GM19240 (cell line): ENCODE measurements around the gene ANO8.
"Not testable (repeated sequence)": the region's sequence is repeated elsewhere in the genome, so short reads cannot be mapped to it uniquely, and the experiment has no call there.

ENCODE experiments used
- DNase-seq: peaks from one replicate; pipeline ENCODE4 v3.0.0; 2011; ENCODE audit warnings: low spot score; ENCODE audit not compliant: insufficient read length

Gene ANO8

DNA sequence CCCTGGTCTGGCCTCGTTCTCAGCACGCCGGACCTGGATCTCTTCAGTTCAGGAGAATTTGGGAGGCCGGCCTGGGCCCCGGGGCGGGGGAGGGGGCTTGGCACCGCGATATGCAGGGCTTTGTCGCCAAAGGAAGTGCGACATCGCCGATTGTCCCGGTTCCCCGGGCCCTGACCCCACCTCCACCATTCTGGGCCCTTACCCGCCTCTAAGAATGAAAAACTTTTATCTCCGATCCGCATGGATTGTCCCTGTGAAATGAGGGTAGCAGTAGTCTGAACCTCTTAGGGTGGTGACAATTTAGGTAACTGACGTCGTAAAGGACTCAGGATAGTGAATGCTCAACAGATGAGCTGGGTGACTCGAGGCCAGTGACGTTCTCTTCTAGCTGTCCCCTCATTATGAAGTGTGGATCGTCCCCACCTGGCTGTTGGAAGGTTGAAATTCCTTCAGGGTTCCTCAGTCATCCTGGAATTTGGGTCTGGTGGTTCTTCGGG lies 24.6 kb downstream of the ANO8 start:
- no peak for DNase-seq

DNA sequence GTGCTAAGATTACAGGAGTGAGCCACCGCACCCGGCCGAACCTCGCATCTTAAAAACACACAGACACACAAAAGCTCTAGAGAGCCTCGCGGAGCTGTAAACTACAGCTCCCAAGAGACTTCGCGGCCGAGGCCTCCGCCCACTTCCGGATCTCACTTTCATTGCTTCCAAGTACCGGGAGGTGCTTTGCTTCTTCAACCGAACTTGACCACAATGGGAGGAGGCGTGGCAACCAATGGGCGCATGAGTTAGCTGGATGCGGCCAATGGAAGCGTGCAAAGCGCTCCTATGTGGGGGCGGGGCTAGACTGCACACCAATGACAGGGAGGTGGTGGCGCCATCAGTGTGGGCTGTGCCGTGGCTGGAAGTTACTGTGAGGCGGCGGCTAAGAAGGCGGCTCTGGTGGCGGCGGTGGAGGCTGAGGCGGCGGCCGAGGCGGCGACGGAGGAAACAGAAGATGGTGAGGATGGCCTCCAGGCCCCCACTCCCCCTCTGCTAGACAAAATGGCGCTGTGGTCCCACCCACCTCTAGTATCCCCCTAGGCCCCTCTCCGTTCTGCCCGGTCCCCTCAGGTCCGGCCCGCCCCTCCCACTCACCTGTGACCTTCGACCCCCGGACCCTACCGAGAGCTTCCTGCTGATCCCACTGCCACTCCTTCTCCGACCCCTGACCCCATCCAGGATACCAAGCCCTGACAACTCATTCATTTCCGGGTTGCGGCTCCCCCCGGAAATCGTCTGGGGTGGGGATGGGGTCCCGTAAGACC lies 25.3 kb downstream of the ANO8 start, which contains the start of gene DDA1:
Gene DDA1, plus strand, starts transcription at position 366 of the 767 bp plus-strand sequence. Its CDS starts 92 bp downstream, at position 458.
- peak; percentile 97 for DNase-seq

DNA sequence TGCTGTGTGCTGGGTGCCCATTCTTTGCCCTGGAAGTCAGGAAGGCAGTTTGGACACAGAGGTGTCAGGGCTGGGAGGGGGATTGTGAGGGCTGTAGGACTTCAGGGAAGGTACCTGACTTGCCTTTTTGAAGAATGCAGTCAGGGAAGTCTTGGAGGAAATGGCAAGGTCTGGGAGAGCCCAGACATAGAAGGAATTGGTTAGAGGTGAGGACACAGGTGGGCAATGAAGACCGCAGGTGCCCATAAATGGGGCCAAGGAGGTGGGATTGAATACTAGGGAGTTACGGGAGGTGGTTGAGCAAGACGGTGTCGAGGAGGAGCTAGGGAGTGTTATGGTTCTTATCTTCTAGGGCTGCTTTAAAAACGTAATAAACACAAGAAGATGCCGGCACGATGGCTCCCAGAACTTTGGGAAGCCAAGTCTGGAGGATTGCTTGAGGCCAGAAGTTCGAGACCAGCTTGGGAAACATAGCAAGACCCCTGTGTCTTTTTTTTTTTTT lies 26.7 kb downstream of the ANO8 start:
- DNase-seq: no peak

GRCh38 chr19:17306285-17306714 lies 28.4 kb downstream of the ANO8 start:
- no peak for DNase-seq

DNA sequence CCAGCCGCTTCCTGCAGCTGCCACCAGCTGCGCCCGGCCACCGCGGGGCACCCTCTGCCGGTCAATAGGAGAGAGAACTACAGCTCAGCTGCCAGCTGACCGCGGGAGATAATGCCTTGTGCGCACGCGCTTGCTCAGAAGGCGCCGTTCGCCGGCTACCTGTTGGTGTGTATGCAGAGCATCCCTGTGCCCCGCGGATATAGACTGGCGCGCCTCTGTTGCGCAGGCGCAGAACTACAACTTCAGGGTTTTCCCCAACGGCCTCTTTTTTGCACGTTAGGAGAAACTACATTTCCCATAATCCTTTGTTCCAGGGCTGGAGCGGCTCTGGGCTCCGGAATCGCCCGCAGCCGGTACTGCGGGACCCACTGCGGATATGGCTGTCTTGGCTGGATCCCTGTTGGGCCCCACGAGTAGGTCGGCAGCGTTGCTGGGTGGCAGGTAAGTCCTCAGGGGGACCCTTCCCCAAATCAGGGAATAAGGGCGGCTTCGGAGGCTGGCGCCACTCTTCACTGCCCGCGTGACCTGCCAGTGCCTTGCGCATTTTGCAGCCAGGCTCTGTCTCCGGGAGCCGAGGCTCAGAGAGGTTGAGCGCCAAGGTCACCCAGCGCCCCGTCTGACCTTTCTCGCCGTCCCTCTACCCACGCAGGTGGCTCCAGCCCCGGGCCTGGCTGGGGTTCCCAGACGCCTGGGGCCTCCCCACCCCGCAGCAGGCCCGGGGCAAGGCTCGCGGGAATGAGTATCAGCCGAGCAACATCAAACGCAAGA lies 29.0 kb downstream of the ANO8 start, which contains the start of gene MRPL34:
Gene MRPL34, plus strand, starts transcription at position 356 of the 768 bp plus-strand sequence. Its CDS starts 21 bp downstream, at position 377.
- peak; percentile 81 for DNase-seq

GRCh38 chr19:17305216-17305516 lies 29.5 kb downstream of the ANO8 start:
- DNase-seq: no peak

- DNase-seq: no peak
These were observed 30.1 kb downstream of the ANO8 start for GRCh38 chr19:17304386-17305215.

DNA sequence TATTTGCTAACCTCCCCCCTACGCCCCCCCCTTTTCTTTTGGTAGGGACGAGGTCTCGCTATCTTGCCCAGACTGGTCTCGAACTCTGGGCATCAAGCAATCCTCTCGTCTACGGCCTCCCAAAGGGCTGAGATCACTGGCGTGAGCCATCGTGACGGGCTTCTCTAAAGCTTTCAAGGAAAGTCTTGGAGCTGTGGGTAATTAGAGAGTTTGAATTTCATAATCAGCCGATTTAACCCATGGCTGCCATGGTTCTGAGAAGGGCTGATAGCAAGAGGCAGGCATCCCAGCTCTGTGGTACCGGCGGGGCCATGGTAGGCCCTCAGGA lies 30.8 kb downstream of the ANO8 start:
- no peak for DNase-seq

DNA sequence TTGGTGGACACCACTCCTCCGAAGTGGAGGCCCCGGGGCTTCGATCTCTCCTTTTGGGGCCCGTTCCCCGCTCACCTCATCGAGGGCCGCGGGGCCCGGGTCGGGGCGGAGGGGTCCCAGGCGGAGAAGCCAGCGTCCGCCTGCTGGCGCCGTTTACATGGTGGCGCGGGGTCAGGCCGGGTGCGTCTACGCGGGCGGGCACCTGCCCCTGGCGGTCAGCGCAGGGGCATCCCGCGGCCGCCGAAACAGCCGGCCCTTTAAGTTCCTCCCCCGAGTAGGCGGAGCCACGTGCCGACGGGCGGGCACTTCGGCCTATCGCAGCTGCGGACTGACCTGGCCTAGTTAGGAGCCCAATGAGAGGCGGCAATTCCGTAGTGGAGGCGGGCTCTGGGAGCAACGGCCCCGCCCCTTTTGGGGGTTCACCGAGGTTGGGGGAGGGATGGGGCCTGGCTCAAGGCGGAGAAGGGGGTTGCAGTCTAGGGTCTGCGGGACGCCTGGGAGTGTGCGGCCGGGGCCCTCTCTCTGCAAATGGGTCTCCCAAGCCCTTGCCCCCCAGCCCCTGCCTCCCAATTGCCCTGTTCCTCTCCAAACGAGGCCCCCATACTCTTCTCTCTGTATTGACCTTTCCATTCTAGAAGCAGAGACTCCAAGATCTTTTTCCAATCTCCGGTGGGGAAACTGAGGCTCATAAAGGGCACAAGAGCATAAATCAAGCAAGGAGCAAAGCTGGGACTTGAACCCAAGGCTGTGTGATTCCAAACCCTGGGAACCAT lies 31.3 kb downstream of the ANO8 start, which contains the start of gene ABHD8:
Gene ABHD8, minus strand, starts transcription at position 259 of the 773 bp plus-strand sequence. CDS start 1,809 bp downstream, outside the sequence.
- DNase-seq: peak; percentile 95

GRCh38 chr19:17302391-17303166 lies 32.1 kb downstream of the ANO8 start:
- no peak for DNase-seq

DNA sequence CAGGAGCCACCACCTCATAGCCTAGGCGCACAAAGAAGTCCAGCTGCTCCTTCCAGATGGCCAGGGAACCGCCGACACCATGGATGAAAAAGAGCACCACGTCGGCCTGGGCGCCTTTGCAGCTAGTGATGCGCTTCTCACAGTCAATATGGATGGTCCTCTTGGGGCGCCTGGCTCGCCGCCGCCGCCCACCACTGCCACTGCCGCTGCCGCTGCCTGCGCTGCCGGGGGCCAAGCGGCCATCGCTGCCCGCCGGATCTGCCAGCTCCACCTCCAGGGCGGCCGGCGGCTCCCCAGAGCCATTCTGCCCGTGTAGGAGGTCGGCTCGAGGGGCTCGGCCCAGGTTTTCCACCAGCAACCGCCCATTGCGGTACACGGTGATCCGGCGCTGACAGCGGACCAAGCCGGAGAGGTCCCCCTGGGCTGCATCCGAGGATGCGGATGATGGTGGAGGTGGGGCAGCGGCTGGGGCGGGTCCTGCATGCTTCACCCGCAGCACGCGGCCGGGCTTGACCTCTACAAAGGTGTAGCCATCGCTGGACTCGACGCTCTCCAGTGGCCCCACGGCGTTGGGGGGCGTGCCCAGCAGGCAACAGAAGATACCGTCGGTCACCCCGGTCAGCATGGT lies 33.5 kb downstream of the ANO8 start:
- DNase-seq: no peak

GRCh38 chr19:17296976-17297375 lies 37.7 kb downstream of the ANO8 start:
- DNase-seq: no peak

- DNase-seq: no peak
These were observed 38.4 kb downstream of the ANO8 start for GRCh38 chr19:17296273-17296672.

GRCh38 chr19:17295551-17295950 lies 39.1 kb downstream of the ANO8 start:
- DNase-seq: not testable (repeated sequence)

GRCh38 chr19:17294051-17294891 lies 40.4 kb downstream of the ANO8 start:
- peak; percentile 22 for DNase-seq

DNA sequence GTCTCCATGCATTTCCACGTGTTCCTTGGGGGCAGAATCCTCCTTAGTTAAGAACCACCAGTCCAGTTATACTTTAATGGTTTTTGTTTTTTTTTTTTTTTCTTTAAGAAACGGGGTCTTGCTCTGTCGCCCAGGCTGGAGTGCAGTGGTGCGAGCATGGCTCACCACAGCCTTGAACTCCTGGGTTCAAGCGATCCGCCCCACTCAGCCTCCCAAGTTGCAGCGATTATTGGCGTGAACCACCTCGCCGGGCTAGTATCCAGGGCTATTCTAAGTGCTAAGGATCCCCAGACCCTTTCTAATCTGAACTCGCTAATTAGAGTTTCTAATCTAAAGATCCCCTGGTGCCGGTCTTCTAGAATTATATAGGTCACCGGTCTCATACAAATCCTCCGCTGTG lies 41.0 kb downstream of the ANO8 start:
- DNase-seq: no peak

DNA sequence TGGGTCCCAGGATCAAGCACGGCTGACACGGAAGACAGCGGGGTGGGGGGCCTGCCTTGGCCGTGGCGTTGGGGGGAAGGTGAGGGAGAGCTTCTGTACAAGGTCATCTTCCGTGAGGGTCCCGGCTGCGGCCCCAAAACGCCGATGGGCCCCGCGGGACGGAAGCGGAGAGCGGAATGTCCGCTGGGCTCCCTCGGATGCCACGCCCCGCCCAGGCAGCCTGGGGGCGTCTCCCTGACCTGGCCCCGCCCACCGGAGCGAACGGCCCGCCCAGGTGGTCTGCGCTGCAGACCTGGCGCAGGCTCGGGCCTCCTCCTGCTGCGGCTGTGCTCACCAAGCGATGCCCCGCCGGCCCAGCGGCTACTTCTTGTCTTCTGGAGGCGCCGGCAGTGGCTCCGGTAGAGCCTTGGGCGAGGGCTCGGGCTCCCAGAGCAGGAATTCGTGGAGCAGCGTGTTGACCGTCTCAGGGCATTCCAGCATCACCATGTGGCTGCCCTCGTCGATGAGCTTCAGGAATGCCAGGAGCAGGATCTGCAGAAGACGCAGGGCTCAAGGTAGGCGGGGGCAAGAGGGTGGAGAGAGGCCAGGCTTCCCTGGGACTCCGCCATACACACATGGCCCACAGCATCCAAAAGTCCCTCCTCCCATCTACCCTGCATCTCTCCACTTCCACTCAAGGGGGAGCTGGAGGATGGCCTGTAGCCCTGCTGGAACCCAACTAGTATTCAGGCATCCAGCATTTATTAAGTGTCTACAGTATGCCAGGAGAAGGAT lies 42.2 kb downstream of the ANO8 start:
- peak; percentile 95 for DNase-seq

- peak; percentile 82 for DNase-seq
These were observed 45.2 kb downstream of the ANO8 start for GRCh38 chr19:17289489-17289888.
